GM12875 (cell line): ENCODE results near the gene OSCP1.

Source experiments
- H3K4me3 ChIP-seq: one replicate; pipeline ENCODE4 v1.5.1; 2011; ENCODE audit warnings: low read depth, low read length, control low read depth
- CTCF ChIP-seq: IDR thresholded peaks from 2 replicates; pipeline ENCODE4 v1.5.1; 2011; ENCODE audit warnings: low read depth, mild to moderate bottlenecking, control low read depth, inconsistent platforms, low read length, moderate library complexity, borderline replicate concordance; ENCODE audit not compliant: insufficient read depth

Gene OSCP1

GRCh38 chr1:36486439-36487335 lies 36.4 kb upstream of the OSCP1 start:
- TF ChIP-seq CTCF = no peak
- H3K4me3 ChIP-seq = no peak overlapping the region

GRCh38 chr1:36486093-36486438 lies 35.8 kb upstream of the OSCP1 start:
- TF ChIP-seq CTCF = no peak
- no peak overlapping the region for H3K4me3 ChIP-seq

- no peak for TF ChIP-seq CTCF
- H3K4me3 ChIP-seq = no peak overlapping the region
Observed at GRCh38 chr1:36484099-36484498, 33.8 kb upstream of the OSCP1 start.

GRCh38 chr1:36482724-36483388 lies 32.6 kb upstream of the OSCP1 start, which contains the start of gene CSF3R:
Gene CSF3R (minus strand): TSS chr1:36482913. CDS start chr1:36479496, 3,417 bp downstream.
- no peak for TF ChIP-seq CTCF
- no peak within 1 kb of the TSS for H3K4me3 ChIP-seq

GRCh38 chr1:36481771-36482723 lies 31.8 kb upstream of the OSCP1 start:
- no peak overlapping the region for H3K4me3 ChIP-seq
- no peak for TF ChIP-seq CTCF

- no peak overlapping the region for H3K4me3 ChIP-seq
- no peak for TF ChIP-seq CTCF
Observed at GRCh38 chr1:36481091-36481490, 30.8 kb upstream of the OSCP1 start.
